Neural cell (in vitro differentiated cells): ENCODE results near the gene HOXC6.

Experiments used
- CTCF ChIP-seq: fragments of 450-650 bp; IDR thresholded peaks from 2 replicates; pipeline ENCODE4 v1.5.1; 2014; ENCODE audit warnings: antibody characterized with exemption, mild to moderate bottlenecking, moderate library complexity; ENCODE audit not compliant: poor library complexity, severe bottlenecking
- EP300 ChIP-seq: fragments of 450-650 bp; conservative IDR thresholded peaks from 2 replicates; pipeline ENCODE4 v1.6.1; 2014; ENCODE audit warnings: antibody characterized with exemption, mild to moderate bottlenecking, moderate library complexity; ENCODE audit not compliant: poor library complexity, severe bottlenecking
- EZH2 ChIP-seq: fragments of 200-600, 300-800 bp; shearing (Covaris generic), sonication (generic); IDR thresholded peaks from 2 replicates; pipeline ENCODE4 v1.6.1; 2014; ENCODE audit warnings: antibody characterized with exemption, low read length, borderline replicate concordance, mild to moderate bottlenecking; ENCODE audit not compliant: insufficient read depth, poor library complexity, severe bottlenecking
- MXI1 ChIP-seq: fragments of 450-650 bp; conservative IDR thresholded peaks from 2 replicates; pipeline ENCODE4 v1.6.1; 2014; ENCODE audit warnings: antibody characterized with exemption, mild to moderate bottlenecking; ENCODE audit not compliant: poor library complexity, severe bottlenecking
- POLR2AphosphoS5 ChIP-seq: IDR thresholded peaks from 2 replicates; pipeline ENCODE4 v1.6.1; 2012
- RAD21 ChIP-seq: fragments of 450-650 bp; conservative IDR thresholded peaks from 2 replicates; pipeline ENCODE4 v1.6.1; 2014; ENCODE audit warnings: antibody characterized with exemption, mild to moderate bottlenecking, moderate library complexity
- SMC3 ChIP-seq: fragments of 450-650 bp; conservative IDR thresholded peaks from 2 replicates; pipeline ENCODE4 v1.6.1; 2014; ENCODE audit warnings: antibody characterized with exemption, mild to moderate bottlenecking, moderate library complexity; ENCODE audit not compliant: poor library complexity
- TAF1 ChIP-seq: IDR thresholded peaks from 2 replicates; pipeline ENCODE4 v1.6.1; 2012; ENCODE audit warnings: low read depth

DNA sequence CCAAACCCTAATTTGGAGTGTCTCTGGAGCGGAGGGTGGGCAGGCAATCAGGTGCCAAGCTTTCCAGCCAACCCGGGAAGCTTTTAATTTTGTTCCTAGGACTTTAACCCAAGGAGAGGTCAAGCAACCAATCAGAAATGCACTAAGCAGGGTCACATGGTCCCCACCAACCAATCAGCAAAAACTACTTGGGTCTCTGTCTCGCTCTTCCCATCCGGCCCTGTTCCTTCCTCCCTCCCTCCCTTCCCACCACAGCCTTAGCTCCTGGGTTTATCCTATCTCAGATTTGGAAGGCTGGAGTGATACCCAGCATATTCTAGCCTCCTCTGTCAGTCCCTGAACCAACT lies 11.9 kb downstream of the HOXC6 start:
- no peak for TF ChIP-seq EZH2
- TF ChIP-seq POLR2AphosphoS5: no peak
- TF ChIP-seq SMC3: no peak
- no peak for TF ChIP-seq CTCF
- TF ChIP-seq MXI1: no peak
- TF ChIP-seq EP300: no peak
- no peak for TF ChIP-seq RAD21
- TF ChIP-seq TAF1: no peak
